Upper lobe of left lung (tissue), 6 donors: ENCODE data around the gene DSCAM. TPM values are rescaled to one million over a fixed set of nuclear protein-coding genes. Genes with fewer than 3 reads are reported as not detected.

ENCODE experiments used
- ATAC-seq, 2 donors: fragments of 200-7000 bp; cut with Tn5 transposase; one replicate each; pipeline ENCODE4 v1.9.1; 2022; ENCODE audit warnings: mild to moderate bottlenecking in 2 of 2, moderate library complexity in 2 of 2; ENCODE audit not compliant: low FRiP score in 2 of 2
- DNase-seq, 2 donors: peaks; one replicate each; pipeline ENCODE4 v3.0.0-alpha.2; 2019 to 2020
- H3K27ac ChIP-seq, 4 donors: fragments of 200-600 bp; sonication (generic); one replicate each; pipeline ENCODE4 v1.5.1; 2016 to 2019
- H3K27me3 ChIP-seq, 4 donors: fragments of 200-600 bp; sonication (generic); one replicate each; pipeline ENCODE4 v1.5.1; 2017 to 2019
- H3K36me3 ChIP-seq, 4 donors: fragments of 200-600 bp; sonication (generic); one replicate each; pipeline ENCODE4 v1.5.1; 2016 to 2019
- H3K4me1 ChIP-seq, 4 donors: fragments of 200-600 bp; sonication (generic); one replicate each; pipeline ENCODE4 v1.5.1; 2018 to 2019
- H3K4me3 ChIP-seq, 4 donors: fragments of 200-600 bp; sonication (generic); one replicate each; pipeline ENCODE4 v1.5.1; 2017 to 2019; ENCODE audit warnings: mild to moderate bottlenecking in 2 of 4, moderate library complexity in 1 of 4
- H3K9me3 ChIP-seq, 4 donors: fragments of 200-600 bp; sonication (generic); one replicate each; pipeline ENCODE4 v1.5.1; 2018 to 2019
- EP300 ChIP-seq, 4 donors: sonication (generic); formaldehyde crosslinking; IDR thresholded peaks; one replicate each; pipeline ENCODE4 v1.5.1; 2017; ENCODE audit warnings: antibody characterized with exemption in 4 of 4, control low read depth in 2 of 4
- POLR2A ChIP-seq, 4 donors: fragments of 450-650 bp; IDR thresholded peaks; one replicate each; pipeline ENCODE4 v1.5.1; 2016 to 2017; ENCODE audit warnings: antibody characterized with exemption in 4 of 4, mild to moderate bottlenecking in 2 of 4
- POLR2AphosphoS5 ChIP-seq, 2 donors: sonication (generic); formaldehyde crosslinking; IDR thresholded peaks; one replicate each; pipeline ENCODE4 v1.5.1; 2017; ENCODE audit warnings: antibody characterized with exemption in 2 of 2
- WGBS, 2 donors: methylation state at CpG; one replicate each; pipeline ENCODE4 v1.1.5; 2017 to 2018; 5-methylcytosine and 5-hydroxymethylcytosine counted together
- total RNA-seq, 6 donors: library from RNA; depleted of rRNA in 4 of 6; stranded (reverse); fragments of >200 nt in 4 of 6; gene quantifications; one replicate each; pipeline versions ENCODE4 v1.1.0 to v1.2.1, GENCODE V29; 2016 to 2021
- TF ChIP-seq, protein P1 (sequence below), 6 experiments: fragments of 450-650 bp in 4 of 6; fragments of 200-600 bp in 2 of 6; sonication (generic) in 2 of 6; IDR thresholded peaks; one replicate each; pipeline ENCODE4 v1.5.1; 2016 to 2019; ENCODE audit warnings: antibody characterized with exemption in 6 of 6
- donor health status: DM: no; HTN: no; CAD: no; lungs with moderate emphysema.
- donor health status: DM: no; HTN: yes; CAD: no; lungs with severe emphysema.

DSCAM gene
- total RNA-seq, 6 donors from 2014 or later: under 0.01 to 0.61 (median 0.26) TPM; not detected in 1

DNA sequence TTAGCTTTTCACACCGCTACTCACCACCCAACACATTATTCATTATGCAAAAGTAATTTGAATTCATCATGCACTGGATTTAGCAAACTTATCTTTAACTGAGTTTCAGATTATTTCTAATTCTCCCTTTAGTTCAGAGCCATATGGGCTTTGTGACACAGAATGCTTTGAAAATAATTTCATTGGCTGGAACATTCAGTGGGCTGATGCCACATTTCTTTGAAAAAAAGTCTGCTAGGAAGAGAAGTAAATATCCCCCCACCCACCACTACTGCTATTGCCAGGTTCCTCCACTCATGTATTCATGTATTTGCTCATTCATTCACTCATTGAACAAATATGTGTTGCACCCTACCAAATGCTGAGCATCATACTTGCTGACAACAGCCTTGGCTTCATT, 280.5 kb downstream of the DSCAM start:
- no peak for DNase-seq
- 43 to 54% methylated on average over 1 of the region's 1 CpG for WGBS, 2 donors
- H3K27me3 ChIP-seq: no peaks in the 10 kb centered on the region
- no peaks in the 10 kb centered on the region for H3K4me1 ChIP-seq
- TF ChIP-seq POLR2A (IDR thresholded peaks at IDR 0.05): no peak
- TF ChIP-seq, protein P1, sequence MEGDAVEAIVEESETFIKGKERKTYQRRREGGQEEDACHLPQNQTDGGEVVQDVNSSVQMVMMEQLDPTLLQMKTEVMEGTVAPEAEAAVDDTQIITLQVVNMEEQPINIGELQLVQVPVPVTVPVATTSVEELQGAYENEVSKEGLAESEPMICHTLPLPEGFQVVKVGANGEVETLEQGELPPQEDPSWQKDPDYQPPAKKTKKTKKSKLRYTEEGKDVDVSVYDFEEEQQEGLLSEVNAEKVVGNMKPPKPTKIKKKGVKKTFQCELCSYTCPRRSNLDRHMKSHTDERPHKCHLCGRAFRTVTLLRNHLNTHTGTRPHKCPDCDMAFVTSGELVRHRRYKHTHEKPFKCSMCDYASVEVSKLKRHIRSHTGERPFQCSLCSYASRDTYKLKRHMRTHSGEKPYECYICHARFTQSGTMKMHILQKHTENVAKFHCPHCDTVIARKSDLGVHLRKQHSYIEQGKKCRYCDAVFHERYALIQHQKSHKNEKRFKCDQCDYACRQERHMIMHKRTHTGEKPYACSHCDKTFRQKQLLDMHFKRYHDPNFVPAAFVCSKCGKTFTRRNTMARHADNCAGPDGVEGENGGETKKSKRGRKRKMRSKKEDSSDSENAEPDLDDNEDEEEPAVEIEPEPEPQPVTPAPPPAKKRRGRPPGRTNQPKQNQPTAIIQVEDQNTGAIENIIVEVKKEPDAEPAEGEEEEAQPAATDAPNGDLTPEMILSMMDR (IDR thresholded peaks at IDR 0.05): no peak
- no peak for TF ChIP-seq EP300 (IDR thresholded peaks at IDR 0.05)
- TF ChIP-seq POLR2AphosphoS5 (IDR thresholded peaks at IDR 0.05): no peak
- H3K36me3 ChIP-seq: no peaks in the 10 kb centered on the region
- H3K9me3 ChIP-seq: no peaks in the 10 kb centered on the region
- no peak overlapping the region for H3K27ac ChIP-seq
- H3K4me3 ChIP-seq: no peak overlapping the region
- ATAC-seq: no peak

DNA sequence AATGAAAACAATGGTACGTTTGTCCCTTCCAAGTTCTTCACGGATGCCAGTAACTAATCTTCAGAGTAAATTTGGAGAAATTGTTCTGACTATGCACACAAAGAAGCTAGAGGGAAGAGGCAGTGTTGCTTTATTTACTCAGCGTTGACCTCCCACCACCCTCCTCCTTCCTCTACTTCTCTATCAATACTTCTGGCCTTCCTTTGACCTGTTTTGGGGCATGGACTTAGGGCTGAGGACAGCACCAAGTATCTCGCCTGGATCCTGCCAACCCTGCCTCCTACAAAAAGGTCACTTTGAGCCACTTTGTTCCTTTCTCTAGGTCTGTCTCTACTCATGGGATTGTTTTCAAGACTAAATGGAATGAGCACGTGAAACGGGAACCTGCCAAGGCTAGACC, 282.6 kb downstream of the DSCAM start:
- Histone ChIP-seq H3K27me3 (no peaks in the 10 kb centered on the region), H3K4me1 (no peaks in the 10 kb centered on the region), H3K9me3 (no peaks in the 10 kb centered on the region), H3K27ac (no peak overlapping the region), H3K4me3 (no peak overlapping the region), H3K36me3 (no peaks in the 10 kb centered on the region)
- TF ChIP-seq, protein P1 (IDR thresholded peaks at IDR 0.05): no peak
- TF ChIP-seq POLR2A (IDR thresholded peaks at IDR 0.05) (no peak), POLR2AphosphoS5 (IDR thresholded peaks at IDR 0.05) (no peak), EP300 (IDR thresholded peaks at IDR 0.05) (no peak)
- no peak for DNase-seq
- 59 to 70% methylated on average over 6 of the region's 6 CpGs for WGBS, 2 donors
- no peak for ATAC-seq

DNA sequence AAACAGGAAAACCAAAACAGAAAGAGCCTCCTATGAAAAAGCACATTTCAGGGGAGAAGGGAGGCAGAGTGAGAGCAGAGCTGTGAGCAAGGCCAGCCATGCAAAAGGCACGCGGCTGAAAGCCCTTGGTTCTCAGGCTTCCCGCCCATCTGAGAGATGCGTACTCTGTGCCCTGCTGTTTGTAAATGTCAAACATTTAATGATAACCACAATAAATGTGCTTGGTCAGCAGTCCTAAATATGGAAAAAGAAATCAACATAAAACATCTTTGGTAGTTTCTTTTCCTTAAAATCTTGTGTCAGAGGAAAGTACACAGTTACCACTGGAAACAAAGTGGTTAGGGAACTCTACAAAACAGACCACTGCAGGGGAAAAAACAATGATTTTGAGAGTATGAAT, 283.1 kb downstream of the DSCAM start:
- Histone ChIP-seq H3K27me3 (no peaks in the 10 kb centered on the region), H3K4me1 (no peaks in the 10 kb centered on the region), H3K36me3 (no peaks in the 10 kb centered on the region), H3K4me3 (no peak overlapping the region), H3K27ac (no peak overlapping the region), H3K9me3 (no peaks in the 10 kb centered on the region)
- ATAC-seq: no peak
- DNase-seq: no peak
- TF ChIP-seq POLR2AphosphoS5 (IDR thresholded peaks at IDR 0.05): no peak
- TF ChIP-seq, protein P1 (IDR thresholded peaks at IDR 0.05): no peak
- TF ChIP-seq POLR2A (IDR thresholded peaks at IDR 0.05): no peak
- no peak for TF ChIP-seq EP300 (IDR thresholded peaks at IDR 0.05)
- WGBS, 2 donors: 79 to 81% methylated on average over 4 of the region's 4 CpGs

DNA sequence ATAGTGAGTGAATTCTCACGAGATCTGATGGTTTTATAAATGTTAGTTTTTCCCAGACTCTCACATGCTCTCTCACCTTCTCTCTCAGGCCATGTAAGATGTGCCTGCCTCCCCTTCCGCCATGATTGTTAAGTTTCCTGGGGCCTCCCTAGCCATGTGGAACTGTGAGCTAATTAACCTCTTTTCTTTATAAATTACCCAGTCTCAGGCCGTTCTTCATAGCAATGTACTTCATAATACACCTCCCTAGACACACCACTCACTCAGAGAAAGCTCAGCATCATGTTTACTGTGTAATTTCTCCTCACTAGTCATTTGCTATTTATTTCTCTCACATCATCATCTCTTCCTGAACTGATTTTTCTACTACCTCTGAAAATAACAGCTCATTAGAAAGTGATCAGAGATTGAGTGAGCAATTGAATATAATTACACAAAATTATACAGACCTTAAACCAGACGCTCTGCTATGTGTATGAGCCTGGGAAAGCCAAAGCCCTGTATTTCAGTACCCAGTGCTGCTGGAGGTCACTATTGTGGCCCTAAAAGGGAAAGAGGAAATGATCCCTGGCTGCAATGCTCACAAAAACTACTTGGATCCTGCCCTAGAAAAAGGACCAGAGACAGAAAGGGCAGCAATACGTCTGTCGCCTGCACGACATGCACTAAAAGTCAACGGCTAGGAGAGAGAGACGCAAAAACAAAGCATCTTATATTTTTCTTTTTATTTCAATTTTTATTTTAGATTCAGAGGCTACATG, 284.5 kb downstream of the DSCAM start:
- H3K9me3 ChIP-seq: no peaks in the 10 kb centered on the region
- ATAC-seq (no peak), DNase-seq (no peak)
- no peaks in the 10 kb centered on the region for H3K36me3 ChIP-seq
- H3K27me3 ChIP-seq: no peaks in the 10 kb centered on the region
- 72 to 73% methylated on average over 9 of the region's 9 CpGs for WGBS, 2 donors
- H3K4me3 ChIP-seq: no peak overlapping the region
- no peaks in the 10 kb centered on the region for H3K4me1 ChIP-seq
- TF ChIP-seq, protein P1 (IDR thresholded peaks at IDR 0.05): no peak
- TF ChIP-seq POLR2A (IDR thresholded peaks at IDR 0.05): no peak
- TF ChIP-seq POLR2AphosphoS5 (IDR thresholded peaks at IDR 0.05): no peak
- H3K27ac ChIP-seq: no peak overlapping the region

DNA sequence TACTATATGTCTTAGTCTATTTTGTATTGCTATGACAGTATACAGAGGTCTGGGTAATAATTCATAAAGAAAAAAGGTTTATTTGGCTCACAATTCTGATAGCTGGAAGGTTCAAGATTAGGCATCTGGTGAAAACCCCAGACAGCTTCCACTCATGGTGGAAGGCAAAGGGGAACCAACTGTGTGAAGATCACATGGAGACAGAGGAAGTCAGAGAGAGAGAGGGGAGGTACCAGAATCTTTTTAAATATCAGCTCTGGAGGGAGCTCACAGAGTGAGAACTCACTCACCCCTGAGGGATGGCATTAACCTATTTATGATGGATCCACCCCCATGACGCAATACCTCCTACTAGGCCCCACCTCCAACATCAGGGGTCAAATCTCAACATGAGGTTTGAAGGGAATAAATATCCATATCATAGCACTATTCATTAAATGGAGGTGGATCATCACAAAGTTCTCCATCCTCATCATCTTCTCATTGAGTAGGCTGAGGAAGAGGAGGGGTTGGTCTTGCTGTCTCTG, 290.5 kb downstream of the DSCAM start:
- 0 to 33% methylated on average over 1 of the region's 1 CpG for WGBS, 2 donors
- TF ChIP-seq, protein P1 (IDR thresholded peaks at IDR 0.05): no peak
- TF ChIP-seq POLR2A (IDR thresholded peaks at IDR 0.05): no peak
- no peak for TF ChIP-seq EP300 (IDR thresholded peaks at IDR 0.05)
- TF ChIP-seq POLR2AphosphoS5 (IDR thresholded peaks at IDR 0.05): no peak
- Histone ChIP-seq H3K4me3 (no peak overlapping the region), H3K27ac (no peak overlapping the region), H3K36me3 (no peaks in the 10 kb centered on the region), H3K9me3 (no peaks in the 10 kb centered on the region), H3K4me1 (no peaks in the 10 kb centered on the region), H3K27me3 (no peaks in the 10 kb centered on the region)
- ATAC-seq (no peak), DNase-seq (no peak)
